GM18909 (cell line): Measurements from ENCODE around the gene NKAIN2.
"Not testable (repeated sequence)": the region's sequence is repeated elsewhere in the genome, so short reads cannot be mapped to it uniquely, and the experiment has no call there.

Source experiments
- ATAC-seq: cut with Tn5 transposase; IDR thresholded peaks from one replicate; pipeline ENCODE4 v1.9.1; 2021; ENCODE audit warnings: mild to moderate bottlenecking; ENCODE audit not compliant: unreplicated experiment, poor library complexity

The NKAIN2 gene

GRCh38 chr6:123945386-123945785 lies 141.7 kb downstream of the NKAIN2 start:
- no peak for ATAC-seq

DNA sequence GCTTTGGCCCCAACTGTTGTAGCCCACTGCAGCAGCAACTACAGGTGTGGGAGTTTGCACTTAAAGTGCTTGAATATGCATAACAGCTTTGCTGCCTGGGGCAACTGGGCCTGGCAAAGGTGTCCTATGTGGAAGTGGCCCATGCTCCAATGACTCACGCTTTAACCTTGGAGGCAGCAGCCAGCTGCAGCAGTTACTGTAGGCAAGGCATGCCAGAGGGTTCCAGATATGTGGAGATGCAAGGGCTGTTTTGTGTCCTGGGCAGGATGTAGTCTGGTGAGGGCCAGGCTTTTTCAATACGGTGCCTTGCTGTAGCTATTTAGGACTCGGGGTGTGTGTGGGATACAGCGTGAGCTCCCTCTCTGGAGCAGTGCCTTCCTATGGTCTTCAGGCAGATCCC lies 150.3 kb downstream of the NKAIN2 start:
- ATAC-seq: no peak

- no peak for ATAC-seq
Measured at GRCh38 chr6:123956492-123957139, 153.0 kb downstream of the NKAIN2 start.

DNA sequence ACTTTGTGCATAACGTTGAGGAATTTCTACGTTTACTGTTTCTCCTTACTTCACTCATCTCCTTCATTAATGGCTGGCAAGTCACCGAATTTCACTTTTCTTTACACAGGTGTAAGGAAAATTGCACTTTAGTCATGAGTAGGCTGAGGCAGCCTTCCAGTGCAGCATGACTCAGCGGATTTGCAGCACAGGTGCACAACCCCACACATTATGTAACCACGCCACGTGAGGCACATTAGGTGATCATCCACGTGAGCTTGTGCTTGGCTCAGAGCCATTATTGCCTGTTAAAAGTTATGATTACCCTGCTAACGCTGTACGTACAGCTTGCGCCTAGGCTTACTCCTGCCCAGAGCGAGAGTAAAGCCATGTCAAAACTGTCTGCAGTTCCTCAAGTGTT lies 158.8 kb downstream of the NKAIN2 start:
- no peak for ATAC-seq

- ATAC-seq: no peak
Measured at GRCh38 chr6:123965894-123966293, 162.2 kb downstream of the NKAIN2 start.

DNA sequence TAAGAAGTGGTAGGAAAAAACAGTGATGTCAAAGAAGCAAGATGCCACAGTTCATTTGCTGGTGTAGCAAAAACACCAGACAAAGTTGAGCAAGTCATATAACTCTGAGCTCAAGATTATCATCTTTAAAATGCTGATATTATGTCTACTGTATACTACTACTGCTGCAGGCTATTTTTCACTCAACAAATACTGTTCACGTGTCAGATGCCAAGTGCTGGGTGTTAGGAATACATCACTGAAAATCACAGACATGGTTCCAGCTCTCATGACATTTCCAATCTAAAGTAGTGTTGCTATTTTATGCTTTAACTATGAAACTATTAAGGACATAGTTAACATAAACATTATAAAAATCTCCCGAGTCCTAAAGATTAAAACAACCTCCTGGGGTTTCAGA lies 163.0 kb downstream of the NKAIN2 start:
- no peak for ATAC-seq

GRCh38 chr6:123967905-123968304 lies 164.2 kb downstream of the NKAIN2 start:
- ATAC-seq: no peak

- ATAC-seq: no peak
Measured at GRCh38 chr6:123972600-123973294, 169.1 kb downstream of the NKAIN2 start.

DNA sequence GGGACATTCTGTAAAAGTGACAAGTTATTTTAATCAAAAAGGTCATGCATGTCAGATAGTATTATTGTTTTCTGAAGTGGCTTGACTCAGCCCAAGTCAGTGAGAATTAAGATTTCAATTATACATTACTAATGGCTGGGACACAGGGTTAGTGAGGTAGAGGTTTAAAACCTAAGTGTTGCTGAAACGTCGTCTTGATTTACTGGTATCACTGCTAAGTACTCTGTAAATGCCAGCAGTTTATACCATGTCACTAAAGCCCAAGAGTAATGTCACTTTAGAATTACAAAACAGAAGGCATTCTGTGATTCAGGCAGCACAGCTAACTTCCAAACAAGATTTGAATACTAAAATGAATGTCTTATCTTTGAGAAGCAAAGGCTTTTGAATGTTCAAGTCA lies 176.6 kb downstream of the NKAIN2 start:
- ATAC-seq: no peak

DNA sequence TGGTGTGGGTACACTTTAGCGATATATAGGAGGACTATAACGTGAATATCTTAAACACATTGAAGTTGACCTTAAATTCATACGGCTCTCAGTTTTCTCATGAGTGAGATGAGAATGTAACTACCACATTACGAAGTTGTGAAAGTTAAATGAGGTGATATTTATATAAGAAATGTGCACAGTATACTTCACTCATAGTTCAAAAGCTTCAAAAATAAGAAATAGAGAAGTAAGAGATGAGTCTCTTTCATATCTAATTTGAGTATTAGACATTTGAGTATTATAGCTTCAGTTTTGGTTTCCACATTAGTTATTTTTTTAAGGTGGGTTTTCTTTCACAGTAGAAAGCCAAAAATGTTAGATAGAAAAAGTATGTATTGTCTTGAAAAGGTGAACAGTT lies 183.3 kb downstream of the NKAIN2 start:
- ATAC-seq: no peak

GRCh38 chr6:123989918-123990317 lies 186.3 kb downstream of the NKAIN2 start:
- ATAC-seq: not testable (repeated sequence)

GRCh38 chr6:123990376-123990775 lies 186.7 kb downstream of the NKAIN2 start:
- no peak for ATAC-seq

- no peak for ATAC-seq
Measured at GRCh38 chr6:123994168-123994567, 190.5 kb downstream of the NKAIN2 start.

- no peak for ATAC-seq
Measured at GRCh38 chr6:123994891-123995635, 191.4 kb downstream of the NKAIN2 start.

DNA sequence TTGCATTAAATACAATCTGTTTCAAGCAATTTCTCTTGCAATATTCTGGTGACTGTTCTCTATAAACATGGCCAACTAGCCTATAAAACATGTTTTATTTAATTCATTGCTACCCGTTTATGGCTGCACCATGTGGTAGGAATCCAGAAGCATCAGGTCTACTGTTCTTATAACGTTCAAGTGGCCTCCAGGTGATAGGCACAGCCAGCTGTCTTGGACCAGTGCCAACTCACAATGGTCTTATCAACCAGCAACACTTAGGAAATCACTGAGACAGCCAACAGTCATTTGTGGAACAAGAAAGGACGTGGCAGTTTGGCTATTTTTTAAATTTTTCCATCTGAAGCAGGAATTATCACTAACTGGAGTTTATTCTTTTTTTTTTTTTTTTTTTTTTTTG lies 193.6 kb downstream of the NKAIN2 start:
- ATAC-seq: no peak

DNA sequence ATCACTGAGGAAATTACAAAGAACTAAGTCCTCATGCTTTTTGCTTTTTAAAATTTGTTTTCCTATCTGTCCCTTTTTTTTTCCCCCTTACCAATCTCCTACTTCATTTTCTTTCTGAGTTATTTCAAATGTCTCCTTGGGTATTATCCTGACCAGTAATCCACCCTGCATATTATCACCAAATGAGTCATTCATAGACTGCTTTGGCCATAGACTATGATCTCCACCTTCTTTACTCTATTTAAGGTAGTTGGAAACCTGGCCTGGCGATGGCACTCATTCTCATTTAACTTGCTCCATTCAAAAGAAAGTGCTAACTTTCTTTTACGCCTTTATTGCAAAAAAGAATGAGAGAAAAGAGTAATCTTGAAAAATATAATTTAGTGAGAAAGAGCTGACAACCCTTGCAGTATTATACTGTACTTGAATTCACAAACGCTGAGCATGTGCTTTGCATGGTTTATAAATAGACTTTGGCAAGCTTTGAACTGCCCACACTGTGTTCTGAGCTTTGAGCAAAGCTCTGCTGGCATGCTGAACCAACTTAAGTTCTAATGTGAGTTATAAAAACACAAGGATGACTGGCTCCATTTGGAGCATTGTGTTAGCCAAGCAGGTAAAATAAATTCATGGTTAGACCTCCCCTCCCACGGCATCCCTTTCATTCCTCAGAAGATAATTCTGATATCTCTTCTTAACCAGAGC lies 198.9 kb downstream of the NKAIN2 start:
- no peak for ATAC-seq

DNA sequence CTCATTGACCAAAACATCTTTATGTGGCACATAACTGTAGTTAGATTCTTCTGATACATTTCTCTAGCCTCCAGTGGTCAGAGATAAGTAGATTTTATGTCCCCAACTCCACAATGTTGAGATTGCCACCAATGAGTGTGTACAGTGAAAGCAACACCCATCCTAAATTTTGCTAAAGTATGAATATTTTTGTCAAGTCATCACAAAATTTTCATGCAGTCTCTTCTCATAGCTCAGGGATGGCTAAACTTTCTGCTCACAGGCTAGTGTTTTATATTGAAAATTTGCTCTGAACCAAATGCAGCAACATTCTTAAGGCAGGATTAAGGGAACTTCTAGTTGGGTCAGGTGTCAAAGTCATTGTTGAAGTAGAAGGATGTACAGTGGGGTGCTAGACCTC lies 203.6 kb downstream of the NKAIN2 start:
- no peak for ATAC-seq

GRCh38 chr6:124008000-124008987 lies 204.6 kb downstream of the NKAIN2 start:
- no peak for ATAC-seq

- no peak for ATAC-seq
Measured at GRCh38 chr6:124008988-124009765, 205.5 kb downstream of the NKAIN2 start.
